ELR (cell line): ENCODE data around the gene SIX1.

Source experiments
- DNase-seq: peaks from one replicate; pipeline ENCODE4 v3.0.0-alpha.2; 2015; ENCODE audit warnings: low read depth

Gene SIX1

GRCh38 chr14:60655119-60655897, 6.0 kb upstream of the SIX1 start:
- no peak for DNase-seq

DNA sequence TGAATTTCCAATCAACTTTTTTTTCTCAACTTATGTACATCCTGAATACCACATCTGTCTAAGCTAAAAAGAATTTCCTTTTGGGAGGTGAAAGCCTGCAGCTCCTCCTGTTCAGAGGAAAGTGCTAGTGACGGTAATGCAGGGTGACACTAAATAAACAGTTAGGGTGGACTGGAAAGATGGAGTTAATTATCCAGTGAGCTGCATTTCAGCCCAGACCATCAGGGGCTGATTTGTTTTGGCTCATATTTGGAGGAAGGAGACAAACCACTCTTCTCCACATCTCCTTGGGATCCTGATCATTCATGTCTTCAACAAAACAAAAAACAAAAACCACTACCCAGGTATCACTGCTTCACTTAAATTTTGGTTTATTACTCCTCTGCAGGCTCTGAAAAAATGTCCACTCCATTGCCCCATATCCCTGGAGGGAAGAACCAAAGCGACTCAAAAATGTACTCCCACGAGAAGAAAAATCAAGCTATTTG, 5.1 kb upstream of the SIX1 start:
- DNase-seq = peak; percentile 57

DNA sequence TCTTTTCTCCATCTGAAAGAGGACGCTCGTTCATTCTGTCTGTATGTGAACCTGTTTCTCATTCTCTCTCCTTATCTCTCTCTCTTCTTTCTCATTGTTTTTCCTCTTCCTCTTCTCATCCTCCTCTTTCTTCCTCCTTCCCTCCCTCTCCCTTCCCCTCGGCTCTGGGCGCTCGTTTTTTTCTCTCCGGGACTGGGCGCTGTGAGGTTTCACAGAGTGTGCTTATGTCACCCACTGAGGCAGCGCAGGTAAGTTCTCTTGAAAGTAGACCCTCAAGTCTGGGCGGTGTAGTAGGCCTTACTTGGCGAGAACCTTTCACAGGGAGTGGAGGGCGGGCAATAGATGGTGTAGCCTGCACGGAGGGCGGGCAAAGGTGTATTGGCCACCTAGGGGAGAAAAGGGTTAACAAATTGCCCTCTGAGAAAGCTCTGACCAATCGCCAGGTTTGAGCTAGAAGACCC, 4.5 kb upstream of the SIX1 start:
- no peak for DNase-seq

- DNase-seq = no peak
Measured at GRCh38 chr14:60652674-60653651, 3.7 kb upstream of the SIX1 start.

GRCh38 chr14:60651796-60652673, 2.8 kb upstream of the SIX1 start:
- no peak for DNase-seq

DNA sequence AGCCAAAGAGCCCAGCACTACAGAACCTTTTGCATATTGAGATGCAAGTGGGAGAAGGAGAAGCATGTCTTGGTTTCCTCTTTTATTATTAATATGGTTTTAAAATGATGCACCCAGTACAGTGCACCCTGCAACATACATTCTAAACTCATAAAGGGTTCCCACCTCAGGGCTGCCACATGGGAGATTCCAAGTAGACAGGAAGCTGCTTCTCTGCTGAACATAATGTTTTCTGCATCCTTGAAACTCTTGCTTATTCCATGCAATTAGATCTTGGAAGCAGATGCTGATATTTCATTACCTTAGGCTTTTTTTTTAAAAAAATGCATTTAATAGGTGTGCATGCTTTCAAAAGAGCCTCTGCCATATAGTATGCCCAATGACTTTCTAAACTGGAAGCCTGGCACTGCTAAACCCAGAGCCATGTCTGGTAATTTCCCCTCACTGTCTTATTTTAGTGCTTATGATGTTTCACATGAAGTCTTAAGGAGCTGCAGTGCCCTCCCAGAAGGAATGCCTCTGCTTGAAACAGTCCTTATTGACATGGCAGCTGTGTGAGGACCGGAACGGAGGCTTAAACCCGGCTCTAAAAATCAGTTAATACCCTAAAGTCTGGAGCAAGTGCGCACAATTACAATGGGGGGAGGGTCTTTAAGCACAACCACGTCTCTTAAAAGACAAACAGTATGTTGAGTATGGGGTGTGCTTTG, 2.0 kb upstream of the SIX1 start:
- no peak for DNase-seq

DNA sequence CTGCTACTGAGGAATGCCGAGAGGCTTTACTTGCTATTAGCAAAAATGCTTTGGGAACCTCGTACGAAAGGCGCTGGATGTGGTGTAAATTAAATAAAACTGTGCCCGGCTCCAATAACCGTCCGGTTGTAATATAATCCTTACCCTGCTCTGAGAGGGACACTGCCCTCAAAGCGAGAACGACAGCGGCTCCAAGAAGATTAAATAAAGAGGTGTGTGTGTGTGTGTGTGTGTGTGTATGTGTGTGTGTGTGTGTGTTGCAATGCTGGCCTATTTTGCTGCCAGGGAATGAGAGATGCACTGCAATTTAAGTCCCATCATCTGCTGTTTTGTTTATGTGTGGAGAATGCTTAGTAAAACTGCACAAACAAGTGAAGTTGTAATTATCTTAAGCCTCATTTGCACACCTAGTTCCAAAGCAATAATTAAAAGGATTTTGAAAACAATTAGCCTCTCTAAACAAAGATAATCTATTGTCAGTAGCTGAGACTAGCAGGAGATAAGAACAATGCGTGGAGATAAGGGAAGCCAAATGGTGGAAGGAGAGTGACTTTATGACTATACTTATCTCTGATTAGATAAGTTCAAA, 1.2 kb upstream of the SIX1 start:
- DNase-seq = no peak

GRCh38 chr14:60649875-60650372, 647 bp upstream of the SIX1 start:
- DNase-seq = peak; percentile 57

GRCh38 chr14:60648249-60648933, 886 bp downstream of the SIX1 start:
- peak; percentile 66 for DNase-seq

GRCh38 chr14:60647837-60648248, 1.4 kb downstream of the SIX1 start:
- DNase-seq = no peak

DNA sequence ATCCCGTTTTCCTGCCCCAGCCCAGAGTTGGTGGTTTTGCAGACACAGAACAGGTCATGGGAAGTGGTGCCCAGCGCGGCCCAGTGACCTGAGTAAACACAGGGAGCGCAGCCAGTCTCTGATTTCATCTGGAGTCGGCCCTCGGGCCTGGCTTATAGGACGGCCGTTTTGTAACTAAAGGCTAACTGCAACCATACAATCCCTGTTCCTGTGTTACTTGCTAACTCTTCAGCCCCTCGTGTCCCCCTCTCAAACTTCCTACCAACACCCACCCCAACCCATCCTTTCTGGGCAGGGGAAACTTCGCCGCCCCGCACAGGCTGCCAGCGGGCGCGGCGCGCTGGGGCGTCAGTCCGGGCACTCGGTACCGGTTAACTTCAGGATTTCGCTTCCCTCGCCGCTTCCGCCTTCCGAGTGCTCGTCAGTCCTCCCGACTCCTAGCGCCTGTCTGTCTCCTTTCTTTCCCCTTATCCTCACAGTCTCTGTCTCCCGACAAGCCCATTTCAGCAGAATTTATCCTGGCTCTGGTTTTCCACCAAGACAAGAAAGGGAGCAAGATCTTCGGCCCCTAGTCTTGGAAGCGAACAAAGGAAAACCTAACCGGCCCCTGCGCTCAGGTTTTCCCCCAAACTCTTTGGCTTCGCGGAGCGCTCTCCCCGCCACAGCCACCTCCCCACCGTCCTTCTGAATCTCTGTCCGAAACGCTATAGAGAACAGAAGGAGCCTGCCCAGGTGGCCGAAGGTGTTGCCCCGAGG, 2.0 kb downstream of the SIX1 start:
- peak; percentile 75 for DNase-seq

DNA sequence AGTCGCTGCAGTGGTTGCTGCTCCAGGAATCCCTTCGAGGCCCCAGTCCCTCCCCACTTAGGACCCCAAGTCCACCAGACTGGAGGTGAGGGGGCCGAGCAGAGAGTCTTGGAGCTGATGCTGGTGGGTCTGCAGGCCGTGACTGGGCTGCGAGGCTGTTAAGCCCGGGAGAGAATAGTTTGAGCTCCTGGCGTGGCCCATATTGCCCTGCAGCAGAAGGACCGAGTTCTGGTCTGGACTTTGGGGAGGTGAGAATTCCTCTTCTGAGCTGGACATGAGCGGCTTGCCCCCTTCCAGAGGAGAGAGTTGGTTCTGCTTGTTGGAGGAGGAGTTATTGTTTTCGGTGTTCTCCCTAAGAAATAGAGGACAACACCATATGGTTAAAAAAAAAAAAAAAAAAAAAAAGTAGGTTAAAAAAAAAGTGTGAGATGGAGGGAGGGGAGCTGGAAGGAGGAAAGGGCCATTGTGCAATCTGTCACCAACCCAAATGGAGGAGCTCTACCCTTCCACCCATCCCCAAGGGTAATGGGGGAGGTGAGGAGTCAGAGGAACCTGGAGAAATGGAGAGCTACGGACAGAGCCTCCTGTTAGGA, 3.0 kb downstream of the SIX1 start:
- no peak for DNase-seq

DNA sequence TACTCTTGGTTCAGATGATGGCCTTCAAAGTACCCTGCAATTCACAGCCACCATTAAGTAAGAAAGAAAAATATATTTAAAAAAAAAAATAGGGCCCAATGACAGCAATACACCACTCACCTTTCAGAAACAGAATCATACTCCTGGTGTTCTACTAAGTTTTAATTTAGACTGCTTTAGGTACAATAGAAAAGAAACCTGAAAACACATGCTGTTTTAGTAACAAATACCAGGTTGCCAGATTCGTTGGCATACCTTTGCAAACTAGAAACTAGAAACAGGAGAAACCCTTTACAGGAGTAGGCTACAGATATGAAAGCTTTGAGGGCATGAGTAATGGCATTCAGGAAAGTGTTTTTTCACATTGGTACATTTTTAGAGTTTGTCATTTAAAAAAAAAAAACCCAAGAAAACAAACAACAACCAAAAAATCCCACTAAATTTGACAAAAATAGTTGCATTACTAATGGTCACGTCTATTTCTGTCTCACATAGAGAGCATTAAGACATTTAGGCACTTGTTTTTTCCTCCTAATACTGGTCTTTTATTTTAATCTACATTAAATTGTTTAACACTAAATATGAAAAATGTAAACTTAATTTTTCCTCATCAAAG, 4.0 kb downstream of the SIX1 start:
- no peak for DNase-seq

GRCh38 chr14:60644666-60645065, 4.6 kb downstream of the SIX1 start:
- DNase-seq = no peak

- DNase-seq = no peak
Measured at GRCh38 chr14:60643463-60644314, 5.6 kb downstream of the SIX1 start.

DNA sequence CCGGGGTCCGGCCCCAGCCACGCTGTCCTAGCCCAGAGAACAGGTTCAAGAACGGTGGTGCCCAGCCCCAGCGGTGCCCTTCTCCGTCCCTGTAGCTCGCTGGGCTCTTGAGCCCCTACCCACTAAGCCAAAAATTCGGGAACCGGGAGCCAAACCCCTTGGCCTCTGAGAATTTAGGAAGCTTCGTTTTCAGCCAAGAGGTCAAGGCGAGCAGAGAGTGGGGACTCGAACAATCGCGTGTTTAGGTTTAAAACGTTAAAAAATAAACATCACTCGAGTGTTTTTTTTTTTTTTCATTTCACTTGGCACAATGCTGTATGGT, 6.2 kb downstream of the SIX1 start:
- DNase-seq = no peak
